NOMO-1 treated with dmso at 0.1 percent for 144 hours (cell line): ENCODE results near the gene LRPPRC.
"Not testable (repeated sequence)": the region's sequence is repeated elsewhere in the genome, so short reads cannot be mapped to it uniquely, and the experiment has no call there.

Source experiments
- DNase-seq: peaks from one replicate; lab custom pipeline; 2025; ENCODE audit not compliant: unreplicated experiment; lab: John Stamatoyannopoulos, UW

The LRPPRC gene

GRCh38 chr2:43995733-43996533, at the start of gene LRPPRC:
LRPPRC (minus strand) TSS chr2:43995989; CDS start chr2:43995947, 42 bp downstream.
- DNase-seq: peak; percentile 93

- DNase-seq: no peak
These were observed 49.3 kb upstream of the LRPPRC start for GRCh38 chr2:44045061-44045460.

GRCh38 chr2:44044281-44044720, 48.5 kb upstream of the LRPPRC start:
- peak; percentile 61 for DNase-seq

- DNase-seq: no peak
These were observed 44.6 kb upstream of the LRPPRC start for GRCh38 chr2:44040365-44040764.

GRCh38 chr2:44038277-44038676, 42.5 kb upstream of the LRPPRC start:
- DNase-seq: no peak

DNA sequence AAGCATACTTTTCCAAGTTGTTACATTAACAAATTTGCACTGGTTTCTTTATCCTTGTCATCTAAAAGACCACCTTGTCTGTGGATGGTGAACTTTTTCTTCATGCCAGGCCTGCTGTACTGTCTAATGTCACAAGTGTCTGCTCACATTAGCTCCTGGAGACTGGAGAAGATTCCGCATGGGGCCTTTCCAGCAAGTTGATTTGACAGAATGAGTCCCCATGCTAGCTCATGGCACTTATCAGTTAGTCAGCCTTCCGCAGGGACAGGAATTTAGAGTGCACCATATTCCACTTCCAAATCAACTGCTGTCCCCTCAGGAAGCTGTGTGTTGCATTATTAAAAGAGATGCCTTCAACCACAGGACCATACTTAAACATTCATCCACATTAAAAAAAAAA, 41.4 kb upstream of the LRPPRC start:
- no peak for DNase-seq

- DNase-seq: no peak
These were observed 38.2 kb upstream of the LRPPRC start for GRCh38 chr2:44033947-44034346.

GRCh38 chr2:44027076-44027475, 31.3 kb upstream of the LRPPRC start:
- DNase-seq: not testable (repeated sequence)

DNA sequence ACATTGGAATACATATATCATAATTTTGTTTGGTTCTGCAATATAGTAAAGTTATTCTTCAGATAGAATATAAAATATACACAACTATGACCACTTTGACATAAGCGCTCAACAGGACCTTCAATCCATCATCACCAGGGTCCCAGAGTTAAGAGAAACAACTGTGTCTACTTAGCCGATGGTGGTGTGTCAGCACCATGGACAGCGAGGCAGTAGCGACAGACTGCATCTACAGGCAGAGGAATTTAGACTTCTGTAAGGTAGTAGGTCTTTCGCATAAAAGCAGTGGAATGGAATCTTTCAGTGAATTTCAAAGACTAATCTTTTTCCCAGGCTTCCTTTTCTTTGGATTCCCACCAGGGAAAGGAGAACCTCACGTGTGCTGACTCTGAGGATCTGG, 20.5 kb upstream of the LRPPRC start:
- DNase-seq: no peak

GRCh38 chr2:44015239-44015638, 19.4 kb upstream of the LRPPRC start:
- DNase-seq: no peak

DNA sequence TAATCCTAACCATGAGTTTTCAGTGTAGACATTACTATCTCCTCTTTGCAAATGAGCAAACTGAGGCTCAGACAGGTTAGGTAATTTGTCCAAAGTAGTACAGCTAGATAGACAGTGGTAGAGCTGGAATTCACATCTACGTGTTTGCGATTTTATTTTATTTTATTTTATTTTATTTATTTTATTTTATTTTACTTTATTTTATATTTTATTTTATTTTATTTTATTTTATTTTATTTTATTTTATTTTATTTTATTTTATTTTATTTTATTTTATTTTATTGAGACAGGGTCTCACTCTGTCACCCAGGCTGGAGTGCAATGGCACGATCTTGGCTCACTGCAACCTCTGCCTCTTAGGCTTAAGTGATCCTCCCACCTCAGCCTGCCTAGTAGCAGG, 17.4 kb upstream of the LRPPRC start:
- DNase-seq: not testable (repeated sequence)

DNA sequence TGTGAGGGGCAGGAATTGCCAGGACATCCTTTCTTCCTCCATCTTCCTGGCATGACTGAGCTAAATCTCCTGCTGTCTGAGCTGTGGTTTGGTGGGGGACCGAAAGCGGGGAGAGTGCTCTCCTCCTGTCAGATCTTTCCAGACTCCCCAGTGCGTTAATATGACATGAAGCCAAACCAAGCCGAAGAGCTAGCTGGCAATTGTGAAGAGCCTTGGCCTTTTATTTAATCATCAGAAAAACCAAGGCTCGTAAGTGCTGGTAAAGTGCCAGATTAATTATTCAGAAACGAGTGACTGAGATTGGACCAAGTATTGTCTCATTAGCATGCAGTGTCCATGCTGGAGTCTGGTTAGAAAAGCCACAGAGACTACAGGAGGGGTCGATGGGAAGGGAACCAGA, 14.5 kb upstream of the LRPPRC start:
- DNase-seq: no peak

DNA sequence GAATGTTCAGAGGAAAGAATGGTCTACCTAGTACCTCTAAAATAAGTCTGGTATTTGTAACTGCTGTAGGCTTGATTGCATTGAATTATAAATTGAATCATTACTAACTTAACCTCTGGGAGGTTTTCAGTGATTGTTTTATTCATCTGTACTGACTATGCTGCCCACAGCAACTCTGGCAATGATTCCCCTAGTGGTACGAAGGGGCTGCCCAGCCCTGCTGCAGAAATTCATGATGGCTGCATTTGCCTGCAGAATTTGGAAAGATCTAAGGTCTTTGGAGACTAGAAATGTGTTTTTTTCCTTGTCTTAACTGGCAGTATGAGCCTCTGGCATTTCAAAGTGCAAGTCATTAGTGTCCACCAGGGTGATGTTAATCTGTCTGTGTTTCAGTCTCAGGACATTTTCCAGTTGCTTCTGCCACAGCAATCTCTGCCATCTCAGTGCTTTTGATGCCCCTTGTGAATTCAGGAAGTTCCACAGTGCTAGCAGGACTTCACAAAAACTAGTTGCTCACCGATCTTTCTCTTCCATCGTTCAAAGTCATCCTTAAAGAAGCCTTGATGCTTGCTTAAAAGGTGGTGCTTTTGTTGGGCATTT, 13.4 kb upstream of the LRPPRC start:
- DNase-seq: no peak

DNA sequence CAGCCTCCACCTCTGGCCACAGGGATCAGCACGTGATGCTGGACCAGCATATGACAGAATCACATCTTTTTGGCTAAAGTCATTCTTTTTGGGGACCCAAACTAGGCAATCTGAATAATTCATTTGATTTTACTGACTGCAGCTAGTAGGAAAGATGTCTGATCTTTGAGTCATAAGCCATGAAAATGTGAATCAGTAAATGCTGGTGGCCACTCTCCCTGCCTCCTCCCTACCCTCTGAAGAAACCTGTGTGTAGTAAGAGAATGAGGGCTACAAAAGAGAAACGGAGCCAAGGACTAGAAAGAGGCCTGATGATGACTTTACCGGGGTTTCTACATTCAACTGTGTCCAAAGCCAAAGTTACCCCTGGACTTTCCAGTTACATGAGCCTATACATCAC, 10.1 kb upstream of the LRPPRC start:
- DNase-seq: no peak

- DNase-seq: no peak
These were observed 9.2 kb upstream of the LRPPRC start for GRCh38 chr2:44004735-44005602.

DNA sequence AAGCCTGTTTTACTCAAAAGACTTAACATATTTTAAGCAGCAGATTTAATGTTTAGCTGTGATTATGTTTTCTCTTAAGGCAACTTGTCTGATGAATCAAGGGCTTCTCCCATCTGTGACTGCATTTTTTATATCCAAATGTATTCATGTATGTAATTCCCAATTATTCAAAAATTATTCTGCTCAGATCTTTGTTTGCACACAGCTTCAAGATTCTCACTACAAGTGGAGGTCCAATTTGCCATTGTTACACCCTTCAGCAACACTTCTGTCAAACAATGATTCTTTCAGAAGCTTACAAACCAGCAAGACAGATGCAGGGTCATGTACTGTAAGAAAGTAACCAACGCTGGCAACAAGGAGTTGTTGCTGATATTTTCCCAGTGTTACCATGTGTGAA, 5.9 kb upstream of the LRPPRC start:
- DNase-seq: no peak

GRCh38 chr2:43998263-43998662, 2.5 kb upstream of the LRPPRC start:
- DNase-seq: no peak

GRCh38 chr2:43993437-43993836, 2.4 kb downstream of the LRPPRC start:
- no peak for DNase-seq

- no peak for DNase-seq
These were observed 6.2 kb downstream of the LRPPRC start for GRCh38 chr2:43989545-43989944.

DNA sequence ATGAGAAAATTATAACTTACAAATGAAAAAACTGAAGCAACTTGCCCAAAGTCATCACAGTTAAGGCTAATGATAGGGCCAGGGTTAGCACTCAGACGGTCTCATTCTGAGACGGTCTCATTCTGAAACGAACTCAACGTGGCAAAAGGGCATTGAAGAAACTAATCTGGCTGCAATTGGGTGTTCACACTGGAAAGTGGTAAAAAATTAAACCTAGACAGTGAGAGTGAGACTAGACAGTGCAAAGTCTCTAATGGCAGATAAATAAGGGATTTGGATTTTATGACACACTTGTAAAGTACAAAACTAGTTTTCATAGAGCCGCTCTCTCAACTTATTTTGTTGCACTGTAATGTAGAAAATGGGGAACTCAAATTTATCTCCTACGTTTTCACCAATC, 9.2 kb downstream of the LRPPRC start:
- DNase-seq: no peak

- no peak for DNase-seq
These were observed 10.4 kb downstream of the LRPPRC start for GRCh38 chr2:43985359-43985758.

DNA sequence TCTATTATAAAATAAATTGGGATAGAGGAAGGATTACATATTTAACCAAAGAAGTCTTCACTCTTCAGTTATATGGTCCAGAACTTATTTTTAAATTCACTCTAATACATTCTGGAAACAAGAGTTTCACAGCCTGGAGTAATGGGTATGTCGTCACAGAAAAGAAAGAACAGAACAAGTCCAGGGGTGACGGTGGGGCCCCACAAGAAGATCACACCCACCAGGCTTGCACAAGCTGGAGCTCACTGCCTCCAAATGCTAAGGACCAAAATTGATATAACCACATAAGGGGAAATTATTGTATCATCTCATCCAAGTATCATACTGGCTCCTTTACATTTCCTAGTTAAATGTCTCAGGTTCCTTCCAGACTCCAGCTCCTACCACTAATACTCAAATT, 11.3 kb downstream of the LRPPRC start:
- no peak for DNase-seq
